GM18873 (cell line): ENCODE measurements around the gene ADH7.
A peak's percentile ranks its signal among the peaks of the same experiment; 100 is the strongest.
"Not testable (repeated sequence)": the region's sequence is repeated elsewhere in the genome, so short reads cannot be mapped to it uniquely, and the experiment has no call there.

Source experiments
- ATAC-seq: cut with Tn5 transposase; IDR thresholded peaks from one replicate; pipeline ENCODE4 v1.9.1; 2021; ENCODE audit warnings: mild to moderate bottlenecking, moderate library complexity, moderate number of reproducible peaks; ENCODE audit not compliant: unreplicated experiment, low FRiP score

Gene ADH7

GRCh38 chr4:99430106-99430505 is 5.0 kb downstream of the ADH7 start:
- no peak for ATAC-seq

- ATAC-seq: no peak
Measured at GRCh38 chr4:99417125-99417524, 18.0 kb downstream of the ADH7 start.

- ATAC-seq: not testable (repeated sequence)
Measured at GRCh38 chr4:99415762-99416161, 19.4 kb downstream of the ADH7 start.

GRCh38 chr4:99414902-99415301 is 20.2 kb downstream of the ADH7 start:
- not testable (repeated sequence) for ATAC-seq

GRCh38 chr4:99414401-99414800 is 20.7 kb downstream of the ADH7 start:
- ATAC-seq: no peak

GRCh38 chr4:99413140-99413539 is 22.0 kb downstream of the ADH7 start:
- no peak for ATAC-seq

- ATAC-seq: no peak
Measured at GRCh38 chr4:99411041-99411440, 24.1 kb downstream of the ADH7 start.

GRCh38 chr4:99410075-99410474 is 25.1 kb downstream of the ADH7 start:
- no peak for ATAC-seq

- no peak for ATAC-seq
Measured at GRCh38 chr4:99408346-99408745, 26.8 kb downstream of the ADH7 start.

- ATAC-seq: no peak
Measured at GRCh38 chr4:99405433-99406115, 29.6 kb downstream of the ADH7 start.

GRCh38 chr4:99404595-99405287 is 30.4 kb downstream of the ADH7 start:
- ATAC-seq: peak; percentile 92

GRCh38 chr4:99403380-99404184 is 31.6 kb downstream of the ADH7 start:
- peak; percentile 87 for ATAC-seq

- no peak for ATAC-seq
Measured at GRCh38 chr4:99402765-99403164, 32.4 kb downstream of the ADH7 start.

GRCh38 chr4:99400831-99401230 is 34.3 kb downstream of the ADH7 start:
- no peak for ATAC-seq

- ATAC-seq: no peak
Measured at GRCh38 chr4:99399017-99399416, 36.1 kb downstream of the ADH7 start.

GRCh38 chr4:99395595-99396364 is 39.4 kb downstream of the ADH7 start:
- ATAC-seq: no peak

- ATAC-seq: no peak
Measured at GRCh38 chr4:99394896-99395295, 40.2 kb downstream of the ADH7 start.

- no peak for ATAC-seq
Measured at GRCh38 chr4:99390055-99390454, 45.1 kb downstream of the ADH7 start.

GRCh38 chr4:99389606-99390005 is 45.5 kb downstream of the ADH7 start:
- ATAC-seq: no peak

- no peak for ATAC-seq
Measured at GRCh38 chr4:99383833-99384392, 51.2 kb downstream of the ADH7 start.
